ENCODE results near the gene CUL2. TPM values are rescaled to one million over a fixed set of nuclear protein-coding genes. Genes with fewer than 3 reads are reported as not detected.

Gene CUL2
- total and polyA plus RNA-seq, 2 experiments from 2014 or later = 25.8 to 34.4 TPM

DNA sequence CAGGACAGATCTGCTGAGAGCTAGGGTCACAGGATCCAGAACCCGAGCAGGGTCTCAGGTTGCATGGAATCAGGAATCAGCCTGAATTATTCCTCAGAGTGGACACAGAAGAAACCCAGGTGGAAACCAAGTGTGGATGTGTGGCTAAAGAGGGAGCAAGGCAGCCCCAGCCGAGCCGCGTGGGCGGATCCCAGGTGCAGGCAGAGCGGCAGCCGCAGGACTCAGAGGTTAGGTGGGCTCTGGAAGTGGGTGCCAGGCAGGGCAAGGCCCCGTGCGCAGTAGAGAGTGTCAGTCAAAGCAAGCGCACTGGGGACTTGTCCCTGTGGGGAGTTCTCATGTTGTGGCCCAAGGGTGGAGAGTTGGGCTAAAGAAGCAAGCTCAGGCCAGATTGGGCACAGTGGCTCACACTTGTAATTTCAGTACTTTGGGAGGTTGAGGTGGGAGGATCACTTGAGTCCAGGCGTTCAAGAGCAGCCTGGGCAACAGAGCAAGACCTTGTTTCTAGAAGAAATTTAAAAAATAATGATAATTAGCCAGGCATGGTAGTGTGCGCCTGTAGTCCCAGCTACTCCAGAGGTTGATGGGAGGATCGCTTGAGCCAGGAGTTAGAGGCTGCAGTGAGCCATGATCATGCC is 125.9 kb downstream of the CUL2 start:
- Histone ChIP-seq H2AFZ (no peak overlapping the region), H4K20me1 (ENCODE audit: insufficient read depth, poor library complexity, severe bottlenecking) (no peaks in the 10 kb centered on the region), H3K4me1 (ENCODE audit: insufficient read depth) (peaks cover 6% of the 10 kb centered on the region), H3K4me3 (no peak overlapping the region), H3K79me2 (no peaks in the 10 kb centered on the region), H3K27me3 (no peaks in the 10 kb centered on the region), H3K9me2 (replicated peaks; ENCODE audit: insufficient read depth) (no peaks in the 10 kb centered on the region), H3K9me3 (ENCODE audit: low read depth) (no peaks in the 10 kb centered on the region), H3K36me3 (replicated peaks; ENCODE audit: insufficient read depth, low read depth) (no peaks in the 10 kb centered on the region), H3K27ac (no peak overlapping the region), H3K4me2 (no peak overlapping the region)
- 94% methylated on average over 13 of the region's 13 CpGs for WGBS (ENCODE audit: low lambda C conversion rate, missing lambda C conversion rate)
- no peak for DNase-seq (ENCODE audit: low spot score)
- no peak for TF ChIP-seq EZH2phosphoT487 (IDR thresholded peaks at IDR 0.05; ENCODE audit: low read depth, severe bottlenecking, unreplicated experiment)

DNA sequence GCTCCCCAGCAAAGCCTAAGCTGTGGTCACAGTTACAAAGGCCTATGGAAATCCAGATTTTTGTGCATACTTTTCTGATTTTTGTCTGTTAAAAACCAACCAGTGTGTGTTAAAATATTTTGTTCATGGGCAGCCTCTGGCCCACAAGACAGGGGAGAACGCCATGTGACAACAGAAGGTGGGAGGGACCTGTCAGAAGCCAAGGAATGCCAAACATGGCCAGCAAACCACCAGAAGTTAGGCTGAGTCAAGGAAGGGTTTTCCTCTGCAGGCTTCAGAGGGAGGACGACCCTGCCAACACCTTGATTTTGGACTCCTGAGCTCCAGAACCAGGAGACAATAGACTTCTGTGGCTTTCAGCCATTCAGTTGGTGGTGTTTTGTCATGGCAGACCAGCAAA is 127.3 kb downstream of the CUL2 start:
- 97% methylated on average over 2 of the region's 2 CpGs for WGBS (ENCODE audit: low lambda C conversion rate, missing lambda C conversion rate)
- no peak overlapping the region for H3K4me2 ChIP-seq
- no peaks in the 10 kb centered on the region for H3K9me2 ChIP-seq (replicated peaks; ENCODE audit: insufficient read depth)
- H3K4me1 ChIP-seq (ENCODE audit: insufficient read depth) = peaks cover 4% of the 10 kb centered on the region
- no peak overlapping the region for H3K4me3 ChIP-seq
- no peaks in the 10 kb centered on the region for H3K79me2 ChIP-seq
- no peak for DNase-seq (ENCODE audit: low spot score)
- no peak overlapping the region for H2AFZ ChIP-seq
- no peak for TF ChIP-seq EZH2 (IDR thresholded peaks at IDR 0.05; ENCODE audit: borderline replicate concordance)
- no peak overlapping the region for H3K27ac ChIP-seq
- no peaks in the 10 kb centered on the region for H3K36me3 ChIP-seq (replicated peaks; ENCODE audit: insufficient read depth, low read depth)
- no peaks in the 10 kb centered on the region for H3K9me3 ChIP-seq (ENCODE audit: low read depth)
- H4K20me1 ChIP-seq (ENCODE audit: insufficient read depth, poor library complexity, severe bottlenecking) = no peaks in the 10 kb centered on the region
- no peaks in the 10 kb centered on the region for H3K27me3 ChIP-seq

GRCh38 chr10:34960983-34961382 is 129.2 kb downstream of the CUL2 start:
- no peaks in the 10 kb centered on the region for H4K20me1 ChIP-seq (ENCODE audit: insufficient read depth, poor library complexity, severe bottlenecking)

DNA sequence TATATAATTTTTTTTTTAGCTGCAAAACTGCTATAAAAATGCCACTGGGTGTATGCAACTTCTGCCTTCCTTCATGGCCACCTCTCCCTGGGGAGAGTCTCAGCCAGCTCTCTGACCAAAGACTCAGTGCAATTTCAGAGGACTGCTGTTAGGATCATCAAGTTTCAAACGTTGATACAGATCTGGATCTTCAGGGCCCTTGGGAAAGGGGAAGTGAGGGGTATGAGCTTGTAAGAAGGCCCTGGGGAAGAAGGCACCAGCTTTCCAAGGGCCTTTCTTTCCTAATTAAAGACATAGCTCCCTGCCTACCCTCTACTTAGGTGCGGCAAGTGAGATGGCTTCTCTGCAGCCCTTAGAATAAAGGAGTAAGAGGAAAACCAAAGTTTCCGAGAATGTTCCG is 130.4 kb downstream of the CUL2 start:
- no peaks in the 10 kb centered on the region for H3K4me1 ChIP-seq (ENCODE audit: insufficient read depth)
- H3K79me2 ChIP-seq = no peaks in the 10 kb centered on the region
- no peak overlapping the region for H3K4me3 ChIP-seq
- DNase-seq (ENCODE audit: low spot score) = no peak
- no peak overlapping the region for H2AFZ ChIP-seq
- no peak overlapping the region for H3K4me2 ChIP-seq
- H3K27ac ChIP-seq = no peak overlapping the region
- H3K27me3 ChIP-seq = no peaks in the 10 kb centered on the region
- no peaks in the 10 kb centered on the region for H3K9me2 ChIP-seq (replicated peaks; ENCODE audit: insufficient read depth)
- TF ChIP-seq EZH2phosphoT487 (IDR thresholded peaks at IDR 0.05; ENCODE audit: low read depth, severe bottlenecking, unreplicated experiment) (no peak), EZH2 (IDR thresholded peaks at IDR 0.05; ENCODE audit: borderline replicate concordance) (no peak)
- TF ChIP-seq, protein P1, sequence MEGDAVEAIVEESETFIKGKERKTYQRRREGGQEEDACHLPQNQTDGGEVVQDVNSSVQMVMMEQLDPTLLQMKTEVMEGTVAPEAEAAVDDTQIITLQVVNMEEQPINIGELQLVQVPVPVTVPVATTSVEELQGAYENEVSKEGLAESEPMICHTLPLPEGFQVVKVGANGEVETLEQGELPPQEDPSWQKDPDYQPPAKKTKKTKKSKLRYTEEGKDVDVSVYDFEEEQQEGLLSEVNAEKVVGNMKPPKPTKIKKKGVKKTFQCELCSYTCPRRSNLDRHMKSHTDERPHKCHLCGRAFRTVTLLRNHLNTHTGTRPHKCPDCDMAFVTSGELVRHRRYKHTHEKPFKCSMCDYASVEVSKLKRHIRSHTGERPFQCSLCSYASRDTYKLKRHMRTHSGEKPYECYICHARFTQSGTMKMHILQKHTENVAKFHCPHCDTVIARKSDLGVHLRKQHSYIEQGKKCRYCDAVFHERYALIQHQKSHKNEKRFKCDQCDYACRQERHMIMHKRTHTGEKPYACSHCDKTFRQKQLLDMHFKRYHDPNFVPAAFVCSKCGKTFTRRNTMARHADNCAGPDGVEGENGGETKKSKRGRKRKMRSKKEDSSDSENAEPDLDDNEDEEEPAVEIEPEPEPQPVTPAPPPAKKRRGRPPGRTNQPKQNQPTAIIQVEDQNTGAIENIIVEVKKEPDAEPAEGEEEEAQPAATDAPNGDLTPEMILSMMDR (IDR thresholded peaks at IDR 0.05; ENCODE audit: poor library complexity) = no peak
- no peaks in the 10 kb centered on the region for H3K36me3 ChIP-seq (replicated peaks; ENCODE audit: insufficient read depth, low read depth)
- no peaks in the 10 kb centered on the region for H3K9me3 ChIP-seq (ENCODE audit: low read depth)
- WGBS (ENCODE audit: low lambda C conversion rate, missing lambda C conversion rate) = 72% methylated on average over 4 of the region's 4 CpGs
- no peaks in the 10 kb centered on the region for H4K20me1 ChIP-seq (ENCODE audit: insufficient read depth, poor library complexity, severe bottlenecking)

More at GRCh38 chr10:34960983-34961382, 129.2 kb downstream of the CUL2 start:
- Histone ChIP-seq H3K27me3 (no peaks in the 10 kb centered on the region), H3K36me3 (replicated peaks; ENCODE audit: insufficient read depth, low read depth) (no peaks in the 10 kb centered on the region), H2AFZ (no peak overlapping the region), H3K4me3 (no peak overlapping the region), H3K9me2 (replicated peaks; ENCODE audit: insufficient read depth) (no peaks in the 10 kb centered on the region), H3K79me2 (no peaks in the 10 kb centered on the region), H3K9me3 (ENCODE audit: low read depth) (no peaks in the 10 kb centered on the region), H3K27ac (no peak overlapping the region), H3K4me2 (no peak overlapping the region), H3K4me1 (ENCODE audit: insufficient read depth) (no peaks in the 10 kb centered on the region)
- no peak for DNase-seq (ENCODE audit: low spot score)
- 88% methylated on average over 8 of the region's 8 CpGs for WGBS (ENCODE audit: low lambda C conversion rate, missing lambda C conversion rate)
- TF ChIP-seq, protein P1 (IDR thresholded peaks at IDR 0.05; ENCODE audit: poor library complexity) = peak; percentile 39
- TF ChIP-seq EZH2 (IDR thresholded peaks at IDR 0.05; ENCODE audit: borderline replicate concordance) = no peak
- TF ChIP-seq EZH2phosphoT487 (IDR thresholded peaks at IDR 0.05; ENCODE audit: low read depth, severe bottlenecking, unreplicated experiment) = no peak

All from hepatocyte (in vitro differentiated cells).